ENCODE results near the gene FOXP1. TPM values are rescaled to one million over a fixed set of nuclear protein-coding genes. Genes with fewer than 3 reads are reported as not detected.
A peak's percentile ranks its signal among the peaks of the same experiment; 100 is the strongest.

Gene FOXP1
- total and polyA plus RNA-seq, 2 of the 8 experiments (the other 6 are each of a cell fraction or from before 2014, with no cell fraction given), result 13.9 to 25.4 TPM

GRCh38 chr3:71008350-71008935 lies 575.1 kb downstream of the FOXP1 start:
- 64% methylated on average over 7 of the region's 7 CpGs; no CpG with 5 or more reads in 1 of the 2 experiments for WGBS, 2 experiments (ENCODE audit: extremely low coverage in 1 of 2, insufficient coverage in 1 of 2, insufficient read length in 1 of 2, insufficient replicate concordance in 2 of 2, low coverage in 1 of 2, low lambda C conversion rate in 2 of 2, missing lambda C conversion rate in 1 of 2)
- peaks cover 2 to 5% (median 2%) of the 10 kb centered on the region in 4 experiments; a peak in 4 of 7 replicates for H3K4me1 ChIP-seq (replicated peaks in 1 of 4; ENCODE audit: control insufficient read depth in 3 of 4, insufficient read depth in 4 of 4, low read length in 3 of 4)
- ChIA-PET POLR2A (ENCODE audit: partially characterized antibody) (no interaction called here), CTCF (ENCODE audit: partially characterized antibody) (interaction anchor here (1.6 kb wide), 1 partner anchor 11 kb away, joined by 4 read pairs; no protein-coding TSS in a partner anchor)
- no peak overlapping the region for H4K91ac ChIP-seq (replicated peaks; ENCODE audit: insufficient read length, low read length)
- H3K14ac ChIP-seq (ENCODE audit: insufficient read length), result no peak overlapping the region
- no peak overlapping the region for H3K23ac ChIP-seq (ENCODE audit: insufficient read length)
- H3K36me3 ChIP-seq (ENCODE audit: control insufficient read depth in 2 of 4, insufficient read depth in 4 of 4, low read length in 3 of 4), result no peaks in the 10 kb centered on the region
- no peak overlapping the region for H2BK5ac ChIP-seq (ENCODE audit: low read depth, low read length)
- H4K5ac ChIP-seq (ENCODE audit: insufficient read length, low read depth, low read length), result no peak overlapping the region
- no peak overlapping the region for H3K56ac ChIP-seq (replicated peaks; ENCODE audit: insufficient read length, low read depth, low read length)
- DNase-seq (ENCODE audit: low read depth in 1 of 2, low spot score in 2 of 2) (no peak), FAIRE-seq (peak; percentile 7)
- H3K4me2 ChIP-seq (ENCODE audit: insufficient read depth in 1 of 2, low read depth in 2 of 2, low read length in 2 of 2), result no peak overlapping the region
- no peak overlapping the region for H4K8ac ChIP-seq (ENCODE audit: extremely low read depth, insufficient read depth, low read length)
- H4K20me1 ChIP-seq (replicated peaks in 1 of 2; ENCODE audit: control insufficient read depth in 1 of 2, insufficient read depth in 2 of 2, low read length in 2 of 2), result peaks cover 0 to 2% of the 10 kb centered on the region in 2 experiments
- no peaks in the 10 kb centered on the region for H3K9me3 ChIP-seq (ENCODE audit: insufficient read depth in 2 of 2, low read depth in 1 of 2, low read length in 1 of 2)
- no peak overlapping the region for H2BK12ac ChIP-seq (ENCODE audit: low read depth, low read length)
- H2AK5ac ChIP-seq (ENCODE audit: low read depth, low read length), result no peak overlapping the region
- no peak overlapping the region for H3K9ac ChIP-seq (replicated peaks in 1 of 4; ENCODE audit: extremely low read depth in 1 of 4, low read depth in 3 of 4, low read length in 3 of 4)
- H3K27me3 ChIP-seq (replicated peaks in 1 of 4; ENCODE audit: control insufficient read depth in 3 of 4, extremely low read depth in 1 of 4, insufficient read depth in 3 of 4, low read length in 3 of 4), result peaks cover 4 to 12% (median 6%) of the 10 kb centered on the region in 4 experiments; a peak in 5 of 7 replicates
- no peak overlapping the region for H2AFZ ChIP-seq (ENCODE audit: low read length)
- no peak overlapping the region for H3K18ac ChIP-seq (ENCODE audit: extremely low read depth, low read length)
- no peak overlapping the region for H3K27ac ChIP-seq (ENCODE audit: low read depth, low read length)
- H2BK15ac ChIP-seq (ENCODE audit: low read length), result no peak overlapping the region
- no peaks in the 10 kb centered on the region for H3K79me1 ChIP-seq (ENCODE audit: low read depth, low read length)
- peaks cover 0 to 3% of the 10 kb centered on the region in 2 experiments; a peak in 1 of 4 replicates for H3K79me2 ChIP-seq (ENCODE audit: control insufficient read depth in 1 of 2, insufficient read depth in 2 of 2, low read length in 2 of 2)
- H3K4ac ChIP-seq (replicated peaks; ENCODE audit: insufficient read length, low read depth, low read length), result no peak overlapping the region
- no peak overlapping the region for H2BK20ac ChIP-seq (ENCODE audit: low read length)
- no peak overlapping the region for H3K4me3 ChIP-seq (ENCODE audit: extremely low read depth in 1 of 4, insufficient read depth in 2 of 4, low read depth in 3 of 4, low read length in 4 of 4)
- H2BK120ac ChIP-seq (replicated peaks; ENCODE audit: low read depth, low read length), result no peak overlapping the region
- no peaks in the 10 kb centered on the region; the same call in 1 of the 2 replicates for H3K23me2 ChIP-seq (ENCODE audit: low read depth, low read length)
- no peak for TF ChIP-seq EP300 (IDR thresholded peaks at IDR 0.05; ENCODE audit: borderline replicate concordance in 1 of 2, low read depth in 2 of 2, low read length in 2 of 2)
- no peak for TF ChIP-seq BRCA1 (IDR thresholded peaks at IDR 0.05; ENCODE audit: low read depth, low read length)
- TF ChIP-seq JUN (IDR thresholded peaks at IDR 0.05; ENCODE audit: low read depth, low read length), result no peak
- no peak for TF ChIP-seq ZNF274 (IDR thresholded peaks at IDR 0.05; ENCODE audit: borderline replicate concordance, extremely low read depth, low read length)
- no peak for TF ChIP-seq SP1 (IDR thresholded peaks at IDR 0.05; ENCODE audit: low read depth, low read length)
- TF ChIP-seq NANOG (IDR thresholded peaks at IDR 0.05; ENCODE audit: insufficient read depth, low read depth, low read length, poor library complexity, severe bottlenecking), result no peak
- no peak for TF ChIP-seq TBP (IDR thresholded peaks at IDR 0.05; ENCODE audit: low read depth, low read length)
- no peak for TF ChIP-seq SRF (IDR thresholded peaks at IDR 0.05; ENCODE audit: low read depth, low read length)
- TF ChIP-seq CBX8 (IDR thresholded peaks at IDR 0.05; ENCODE audit: borderline replicate concordance, low read depth, low read length), result no peak
- no peak for TF ChIP-seq KDM5A (IDR thresholded peaks at IDR 0.05; ENCODE audit: low read length)
- no peak for TF ChIP-seq TAF7 (optimal IDR thresholded peaks at IDR 0.05; ENCODE audit: borderline replicate concordance, low read depth, low read length)
- no peak for TF ChIP-seq ASH2L (IDR thresholded peaks at IDR 0.05; ENCODE audit: low read length)
- TF ChIP-seq MAX (IDR thresholded peaks at IDR 0.05), result no peak

Data from H1 (cell line).